Gastroesophageal sphincter (tissue), 4 donors: Measurements from ENCODE around the gene INKA1. TPM values are rescaled to one million over a fixed set of nuclear protein-coding genes. Genes with fewer than 3 reads are reported as not detected.
"Not testable (repeated sequence)": the region's sequence is repeated elsewhere in the genome, so short reads cannot be mapped to it uniquely, and the experiment has no call there.

ENCODE experiments used
- ATAC-seq: fragments of 150-250 bp; one replicate; pipeline ENCODE4 v1.9.1; 2016; ENCODE audit warnings: mild to moderate bottlenecking, moderate library complexity
- H3K27ac ChIP-seq, 4 donors: fragments of 200-600 bp; sonication (generic) in 3 of 4; 1 replicate in 3 of 4; 2 replicates in 1 of 4; pipeline ENCODE4 v1.5.1; 2016 to 2019
- H3K27me3 ChIP-seq: fragments of 200-600 bp; sonication (generic); one replicate; pipeline ENCODE4 v1.5.1; 2019
- H3K36me3 ChIP-seq, 2 donors: fragments of 200-600 bp; sonication (generic); one replicate each; pipeline ENCODE4 v1.5.1; 2019; ENCODE audit warnings: control low read depth in 1 of 2
- H3K4me1 ChIP-seq, 3 donors: fragments of 200-600 bp; sonication (generic); 1 replicate in 2 of 3; 2 replicates in 1 of 3; pipeline ENCODE4 v1.5.1; 2016 to 2019; ENCODE audit warnings: control low read depth in 2 of 3
- H3K4me3 ChIP-seq, 2 donors: fragments of 200-600 bp; sonication (generic); one replicate each; pipeline ENCODE4 v1.5.1; 2019; ENCODE audit warnings: mild to moderate bottlenecking in 1 of 2, moderate library complexity in 1 of 2
- H3K9me3 ChIP-seq, 3 donors: fragments of 200-600 bp; sonication (generic); one replicate each; pipeline ENCODE4 v1.5.1; 2017 to 2019; ENCODE audit warnings: control low read depth in 2 of 3
- EP300 ChIP-seq: sonication (generic); formaldehyde crosslinking; IDR thresholded peaks from one replicate; pipeline ENCODE4 v1.6.1; 2017; ENCODE audit warnings: antibody characterized with exemption, mild to moderate bottlenecking
- POLR2A ChIP-seq, 2 donors: fragments of 450-650 bp; IDR thresholded peaks; one replicate each; pipeline ENCODE4 v1.6.1; 2017; ENCODE audit warnings: antibody characterized with exemption in 2 of 2, mild to moderate bottlenecking in 2 of 2, moderate library complexity in 1 of 2
- POLR2AphosphoS5 ChIP-seq: sonication (generic); formaldehyde crosslinking; IDR thresholded peaks from one replicate; pipeline ENCODE4 v1.6.1; 2017; ENCODE audit warnings: antibody characterized with exemption
- WGBS, 2 donors: methylation state at CpG; one replicate each; pipeline ENCODE4 v1.1.5; 2018; ENCODE audit warnings: low coverage in 1 of 2; 5-methylcytosine and 5-hydroxymethylcytosine counted together
- total RNA-seq, 4 donors: library from RNA; depleted of rRNA; stranded (reverse); fragments of >200 nt; gene quantifications; one replicate each; pipeline ENCODE4 v1.1.0, GENCODE V29; 2016
- TF ChIP-seq, protein P1 (sequence below), 4 experiments: fragments of 200-600 bp in 2 of 4; fragments of 450-650 bp in 2 of 4; sonication (generic) in 1 of 4; IDR thresholded peaks; one replicate each; pipeline ENCODE4 v1.5.1; 2017 to 2019; ENCODE audit warnings: antibody characterized with exemption in 4 of 4, mild to moderate bottlenecking in 2 of 4, moderate library complexity in 2 of 4

The INKA1 gene
- total RNA-seq, 4 donors from 2014 or later, result 1.3 to 3.4 (median 3.1) TPM

DNA sequence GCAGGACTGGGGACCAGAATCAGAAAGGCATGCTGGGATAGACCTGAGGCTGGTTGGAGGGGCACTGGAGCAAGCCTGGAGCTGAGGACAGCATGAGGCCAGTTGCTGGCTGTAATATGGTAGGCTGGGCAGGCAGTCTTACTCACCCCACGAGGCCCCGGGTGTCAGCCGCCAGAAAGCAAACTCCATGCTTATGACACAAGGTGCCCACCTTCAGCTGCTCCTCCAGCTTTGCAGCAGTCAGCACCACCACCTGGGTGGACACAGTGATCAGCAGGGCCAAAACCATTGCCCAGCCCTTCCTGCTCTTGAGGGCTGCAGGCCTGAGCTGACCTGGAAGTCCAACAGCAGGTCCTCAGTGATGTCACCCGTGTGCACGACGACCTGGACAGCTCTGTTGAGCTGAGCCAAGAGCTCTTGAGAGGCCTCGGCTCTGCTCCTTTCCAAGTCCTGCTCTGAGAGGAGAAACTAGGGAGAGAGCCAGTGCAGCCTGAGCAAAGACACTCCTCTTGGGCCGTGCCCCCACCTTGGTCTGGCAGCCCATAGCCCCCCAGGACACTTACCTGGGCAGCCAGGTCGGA, 9.9 kb downstream of the INKA1 start:
- WGBS, 2 donors, result no CpG with 5 or more reads among the region's 9 CpGs
- Histone ChIP-seq H3K4me1 (peaks cover 0 to 48% (median 14%) of the 10 kb centered on the region in 3 donors), H3K4me3 (peak overlapping the region; percentile 39 to 56), H3K36me3 (peaks cover 0 to 44% of the 10 kb centered on the region in 2 donors), H3K27me3 (no peaks in the 10 kb centered on the region), H3K9me3 (no peaks in the 10 kb centered on the region), H3K27ac (peak overlapping the region in 3 of 4 donors; percentile 81 to 84 (median 83))
- peak; percentile 8 for ATAC-seq
- TF ChIP-seq POLR2AphosphoS5 (no peak), EP300 (no peak), POLR2A (IDR thresholded peaks at IDR 0.05) (no peak)
- TF ChIP-seq, protein P1, sequence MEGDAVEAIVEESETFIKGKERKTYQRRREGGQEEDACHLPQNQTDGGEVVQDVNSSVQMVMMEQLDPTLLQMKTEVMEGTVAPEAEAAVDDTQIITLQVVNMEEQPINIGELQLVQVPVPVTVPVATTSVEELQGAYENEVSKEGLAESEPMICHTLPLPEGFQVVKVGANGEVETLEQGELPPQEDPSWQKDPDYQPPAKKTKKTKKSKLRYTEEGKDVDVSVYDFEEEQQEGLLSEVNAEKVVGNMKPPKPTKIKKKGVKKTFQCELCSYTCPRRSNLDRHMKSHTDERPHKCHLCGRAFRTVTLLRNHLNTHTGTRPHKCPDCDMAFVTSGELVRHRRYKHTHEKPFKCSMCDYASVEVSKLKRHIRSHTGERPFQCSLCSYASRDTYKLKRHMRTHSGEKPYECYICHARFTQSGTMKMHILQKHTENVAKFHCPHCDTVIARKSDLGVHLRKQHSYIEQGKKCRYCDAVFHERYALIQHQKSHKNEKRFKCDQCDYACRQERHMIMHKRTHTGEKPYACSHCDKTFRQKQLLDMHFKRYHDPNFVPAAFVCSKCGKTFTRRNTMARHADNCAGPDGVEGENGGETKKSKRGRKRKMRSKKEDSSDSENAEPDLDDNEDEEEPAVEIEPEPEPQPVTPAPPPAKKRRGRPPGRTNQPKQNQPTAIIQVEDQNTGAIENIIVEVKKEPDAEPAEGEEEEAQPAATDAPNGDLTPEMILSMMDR (IDR thresholded peaks at IDR 0.05), result no peak

GRCh38 chr3:49813497-49814174, 10.6 kb downstream of the INKA1 start, which contains the start of gene UBA7:
Gene UBA7 (minus strand): TSS chr3:49813953. CDS start chr3:49813787, 166 bp downstream.
- 0% methylated on average over 3 of the region's 9 CpGs; no CpG with 5 or more reads in 1 of the 2 donors for whole genome bisulfite sequencing, 2 donors
- Histone ChIP-seq H3K27ac (peak within 1 kb of the TSS in 3 of 4 donors; percentile 81 to 84 (median 83)), H3K9me3 (no peaks in the 10 kb centered on the region), H3K27me3 (no peaks in the 10 kb centered on the region), H3K4me1 (peaks cover 0 to 42% (median 14%) of the 10 kb centered on the region in 3 donors), H3K4me3 (peak within 1 kb of the TSS; percentile 39 to 56), H3K36me3 (peaks cover 0 to 38% of the 10 kb centered on the region in 2 donors)
- ATAC-seq, result peak; percentile 81
- no peak for TF ChIP-seq POLR2A (IDR thresholded peaks at IDR 0.05)
- no peak for TF ChIP-seq EP300
- TF ChIP-seq, protein P1 (IDR thresholded peaks at IDR 0.05), result no peak
- TF ChIP-seq POLR2AphosphoS5, result peak; percentile 23

DNA sequence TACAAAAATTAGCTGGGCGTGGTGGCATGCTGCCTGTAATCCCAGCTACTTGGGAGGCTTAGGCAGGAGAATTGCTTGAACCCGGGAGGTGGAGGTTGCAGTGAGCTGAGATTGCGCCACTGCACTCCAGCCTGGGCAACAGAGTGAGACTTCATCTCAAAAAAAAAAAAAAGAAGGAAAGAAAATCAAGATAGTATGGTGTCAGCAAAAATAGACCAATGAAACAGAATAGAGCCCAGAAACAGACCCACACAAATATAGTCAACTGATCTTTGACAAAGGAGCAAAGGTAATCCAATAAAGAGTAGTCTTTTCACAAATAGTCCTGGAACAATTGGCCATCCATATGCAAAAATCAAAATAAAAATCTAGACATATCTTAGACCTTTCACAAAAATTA, 20.1 kb downstream of the INKA1 start:
- not testable (repeated sequence) for H3K27ac ChIP-seq, H3K4me3 ChIP-seq, H3K36me3 ChIP-seq, ATAC-seq, H3K27me3 ChIP-seq, H3K9me3 ChIP-seq, H3K4me1 ChIP-seq
- WGBS, 2 donors, result 59% methylated on average over 3 of the region's 3 CpGs; no CpG with 5 or more reads in 1 of the 2 donors

DNA sequence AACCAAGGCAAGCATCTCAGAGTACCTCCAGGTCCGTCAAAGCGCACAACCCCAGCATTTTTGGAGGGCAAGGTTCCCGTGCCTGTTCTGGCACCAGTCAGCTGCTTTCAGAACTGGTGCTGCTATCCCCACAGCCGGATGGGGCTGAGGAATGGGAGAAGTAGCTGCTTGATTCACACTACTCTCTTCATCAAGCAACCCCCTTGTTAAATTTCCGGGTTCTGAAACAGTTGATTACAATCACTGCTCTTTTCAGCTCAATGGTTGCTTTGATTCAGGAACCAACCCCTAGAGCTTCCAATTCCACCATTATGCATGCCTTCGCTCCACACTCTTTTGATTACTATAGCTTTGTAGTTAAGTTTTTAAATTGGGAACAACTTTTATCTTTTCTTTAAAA, 23.0 kb downstream of the INKA1 start:
- TF ChIP-seq, protein P1 (IDR thresholded peaks at IDR 0.05), result no peak
- TF ChIP-seq POLR2A (IDR thresholded peaks at IDR 0.05), result no peak
- TF ChIP-seq POLR2AphosphoS5, result no peak
- TF ChIP-seq EP300, result no peak
- 64 to 77% methylated on average over 5 of the region's 6 CpGs for WGBS, 2 donors
- Histone ChIP-seq H3K36me3 (peaks cover 0 to 14% of the 10 kb centered on the region in 2 donors), H3K9me3 (no peaks in the 10 kb centered on the region), H3K27me3 (no peaks in the 10 kb centered on the region), H3K4me3 (no peak overlapping the region), H3K27ac (no peak overlapping the region), H3K4me1 (no peaks in the 10 kb centered on the region)
- no peak for ATAC-seq

- WGBS, 2 donors, result 71% methylated on average over 2 of the region's 3 CpGs; no CpG with 5 or more reads in 1 of the 2 donors
- no peaks in the 10 kb centered on the region for H3K27me3 ChIP-seq
- no peak for ATAC-seq
Observed at GRCh38 chr3:49831341-49831740, 28.3 kb downstream of the INKA1 start.

More at GRCh38 chr3:49831341-49831740, 28.3 kb downstream of the INKA1 start:
- H3K27ac ChIP-seq, result no peak overlapping the region
- H3K36me3 ChIP-seq, result peaks cover 0 to 23% of the 10 kb centered on the region in 2 donors
- no peaks in the 10 kb centered on the region for H3K4me1 ChIP-seq
- H3K4me3 ChIP-seq, result no peak overlapping the region
- TF ChIP-seq POLR2AphosphoS5, result no peak
- TF ChIP-seq, protein P1 (IDR thresholded peaks at IDR 0.05), result no peak
- no peak for TF ChIP-seq POLR2A (IDR thresholded peaks at IDR 0.05)
- no peak for TF ChIP-seq EP300
- H3K9me3 ChIP-seq, result no peaks in the 10 kb centered on the region
